GM19035 (cell line): ENCODE data around the gene WDR43.
"Not testable (repeated sequence)": the region's sequence is repeated elsewhere in the genome, so short reads cannot be mapped to it uniquely, and the experiment has no call there.

Experiments used
- ATAC-seq: cut with Tn5 transposase; IDR thresholded peaks from one replicate; pipeline ENCODE4 v1.9.1; 2021; ENCODE audit not compliant: unreplicated experiment

The WDR43 gene

DNA sequence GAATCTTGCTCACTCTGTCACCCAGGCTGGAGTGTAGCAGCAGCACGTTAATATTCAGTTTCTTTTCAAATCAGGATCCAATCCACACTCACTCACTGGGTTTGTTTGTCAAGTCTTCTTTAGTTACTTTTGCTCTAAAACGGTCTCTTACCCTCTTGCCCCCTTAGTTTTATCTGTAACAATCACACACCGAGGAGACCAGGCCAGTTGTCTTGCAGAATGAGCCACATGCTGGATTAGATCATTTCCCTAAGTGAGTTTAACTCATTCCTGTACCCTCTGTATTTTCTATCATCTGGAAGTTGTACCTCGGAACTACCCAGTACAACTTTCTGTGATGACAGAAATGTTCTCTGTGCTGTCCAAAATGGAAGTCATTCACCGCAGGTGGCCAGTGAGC lies 65.9 kb downstream of the WDR43 start:
- ATAC-seq: no peak

DNA sequence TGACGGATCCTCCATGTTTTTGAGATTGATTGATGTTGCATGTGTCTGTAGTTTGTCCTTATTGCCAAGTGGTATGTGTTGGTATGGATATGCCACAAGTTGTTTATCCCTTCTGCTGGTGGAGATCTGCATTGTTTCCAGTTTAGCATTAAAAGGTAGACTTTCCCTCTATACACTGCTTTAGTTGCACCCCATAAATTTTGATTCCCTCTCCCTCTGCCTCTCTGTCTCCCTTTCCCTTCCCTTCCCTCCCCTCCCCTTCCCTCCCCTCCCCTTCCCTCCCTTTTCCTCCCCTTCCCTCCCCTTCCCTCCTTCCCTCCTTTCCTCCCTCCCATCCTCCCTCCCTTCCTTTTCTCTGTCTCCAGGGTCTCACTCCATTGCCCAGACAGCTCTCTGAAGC lies 68.0 kb downstream of the WDR43 start:
- ATAC-seq: no peak

DNA sequence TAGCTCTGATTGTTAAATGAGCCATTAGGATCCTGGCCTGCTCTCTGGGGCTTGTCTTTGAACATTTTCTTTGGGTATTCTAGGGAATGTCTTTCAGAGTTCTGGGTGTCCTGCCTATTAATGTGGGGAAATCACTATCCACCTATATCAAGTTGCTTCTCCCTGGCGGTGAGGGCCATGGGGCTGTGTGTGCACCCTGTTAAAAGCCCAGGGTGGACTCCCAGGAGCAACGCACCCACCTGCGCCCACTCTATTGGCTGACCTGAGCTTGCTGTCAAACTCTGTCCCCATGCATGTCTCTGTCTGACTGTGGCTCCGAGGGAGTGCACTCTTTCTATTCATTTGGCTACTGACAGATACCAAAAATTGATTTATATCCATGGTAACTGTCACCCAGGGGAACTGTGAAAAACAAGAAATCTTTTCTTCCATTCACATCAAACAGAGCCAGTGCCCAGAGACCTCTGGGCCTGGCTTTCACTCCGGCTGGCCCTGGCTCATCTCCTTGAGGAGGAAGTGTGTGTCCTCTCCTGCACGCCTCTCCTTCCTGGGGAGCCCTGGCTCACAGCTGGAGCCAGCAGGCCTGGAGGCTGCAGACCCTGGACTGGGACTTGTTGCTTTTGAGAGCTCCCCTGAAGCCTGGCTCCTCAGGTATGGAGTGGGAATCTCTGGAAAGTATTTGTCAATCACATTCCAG lies 76.1 kb downstream of the WDR43 start:
- no peak for ATAC-seq

DNA sequence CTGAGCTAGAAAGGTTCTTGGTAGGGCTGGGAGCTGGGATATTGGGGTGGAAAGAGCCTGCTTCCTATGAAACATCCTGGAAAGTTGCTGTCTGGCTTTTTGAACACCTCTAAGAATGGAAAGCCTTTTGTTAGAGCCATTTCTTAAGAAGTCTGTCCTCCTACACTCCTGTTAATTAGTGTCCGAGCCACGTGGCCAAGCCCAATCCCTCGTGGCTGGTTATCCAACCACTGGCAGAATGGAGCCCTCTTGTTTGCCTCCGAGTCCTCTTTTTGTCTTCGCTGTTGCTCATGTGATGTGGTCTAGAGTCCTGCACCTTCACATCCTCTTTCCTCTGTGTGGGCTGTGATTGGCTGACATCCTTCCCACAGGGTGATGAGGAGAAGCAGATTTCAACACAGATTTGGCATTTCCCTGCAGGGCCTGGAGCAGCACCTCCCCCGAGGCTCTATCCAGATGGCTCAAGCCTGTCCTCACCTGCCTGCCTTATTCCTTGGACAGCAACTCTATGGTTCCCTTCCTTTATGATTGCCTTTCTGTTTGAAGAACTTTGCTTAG lies 78.4 kb downstream of the WDR43 start:
- no peak for ATAC-seq

DNA sequence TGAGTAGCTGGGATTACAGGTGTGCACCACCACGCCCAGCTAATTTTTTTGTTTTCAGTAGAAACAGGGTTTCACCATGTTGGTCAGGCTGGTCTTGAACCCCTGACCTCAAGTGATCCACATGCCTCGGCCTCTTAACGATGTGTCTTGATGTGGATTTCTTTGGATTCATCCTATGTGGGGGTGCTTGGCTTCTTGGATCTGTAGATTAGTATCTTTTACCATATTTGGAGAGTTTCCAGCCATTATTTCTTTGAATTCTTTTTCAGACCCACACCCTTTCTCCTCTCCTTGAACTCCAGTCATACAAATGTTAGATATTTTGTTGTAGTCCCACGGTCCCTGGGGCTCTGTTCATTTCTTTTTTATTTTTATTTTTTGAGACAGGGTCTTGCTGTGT lies 79.8 kb downstream of the WDR43 start:
- no peak for ATAC-seq

DNA sequence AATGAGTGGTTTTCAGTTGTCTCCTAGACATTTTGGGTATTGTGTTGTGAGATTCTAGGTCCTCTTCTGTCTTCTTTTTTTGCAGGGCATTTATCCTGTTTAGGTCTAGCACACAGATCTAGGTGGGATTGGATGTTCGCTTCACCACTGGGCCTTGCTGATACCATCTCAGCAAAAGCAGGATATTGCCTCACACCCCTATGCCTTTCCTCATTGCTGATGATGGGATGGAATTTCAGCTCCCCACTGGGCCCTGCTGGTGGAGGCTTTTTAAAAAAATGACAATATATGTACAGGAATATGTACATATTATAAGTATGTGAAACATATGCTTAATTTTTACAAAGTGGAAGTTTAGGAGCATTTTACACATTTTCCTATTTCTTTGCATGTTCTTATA lies 81.2 kb downstream of the WDR43 start:
- ATAC-seq: no peak

DNA sequence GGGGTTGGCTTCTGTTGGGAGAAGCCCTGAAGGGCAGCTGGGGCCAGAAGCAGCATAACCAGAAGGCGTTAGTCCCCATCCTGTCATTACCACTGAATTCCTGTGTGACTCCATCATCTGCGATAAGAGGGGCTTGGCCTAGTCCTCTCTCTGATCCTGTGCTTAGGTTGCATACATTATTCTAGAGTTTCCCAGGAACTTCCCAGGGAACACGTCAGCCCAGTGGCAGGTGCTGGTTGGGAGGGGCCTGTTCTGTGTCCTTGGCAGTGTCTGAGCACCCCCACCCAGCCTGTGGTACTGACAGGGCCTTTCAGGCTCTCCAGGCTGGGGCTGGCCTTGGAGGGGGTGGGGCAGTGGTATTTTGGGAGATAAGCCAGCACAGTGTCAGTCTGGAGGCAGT lies 82.1 kb downstream of the WDR43 start:
- ATAC-seq: no peak

DNA sequence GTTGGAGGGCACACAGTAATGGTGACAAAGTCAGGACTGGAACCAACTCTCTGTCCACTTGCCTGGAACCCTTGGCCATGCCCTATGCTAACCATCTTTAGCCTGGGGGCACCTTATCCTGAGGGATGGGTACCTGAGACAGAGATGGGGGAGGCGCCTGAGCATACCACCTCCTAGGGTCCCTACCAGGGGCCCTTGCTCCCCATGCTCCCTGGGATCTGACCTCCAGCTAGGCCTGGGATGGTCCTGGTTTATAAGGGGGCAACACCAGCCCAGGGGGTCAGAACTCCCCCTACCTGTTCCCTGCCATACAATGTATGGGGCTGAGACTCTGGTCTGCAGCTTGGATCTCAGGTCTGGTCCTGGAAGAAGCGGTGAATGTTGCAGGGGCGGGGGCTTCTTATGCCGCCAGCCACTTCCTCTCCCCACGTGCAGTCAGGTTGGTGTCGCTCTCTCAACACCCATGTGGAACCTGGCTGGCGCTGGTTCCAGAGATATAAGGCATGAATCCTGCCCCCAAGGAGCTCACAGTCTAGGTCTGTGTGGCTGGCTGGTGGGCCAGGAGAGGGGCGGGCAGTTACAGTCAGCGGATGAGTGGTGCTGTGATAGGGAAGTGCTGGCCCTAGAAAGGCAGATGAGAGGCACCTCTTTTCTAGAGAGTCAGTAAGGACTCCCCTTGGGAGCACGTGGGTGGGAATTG lies 82.9 kb downstream of the WDR43 start:
- no peak for ATAC-seq

DNA sequence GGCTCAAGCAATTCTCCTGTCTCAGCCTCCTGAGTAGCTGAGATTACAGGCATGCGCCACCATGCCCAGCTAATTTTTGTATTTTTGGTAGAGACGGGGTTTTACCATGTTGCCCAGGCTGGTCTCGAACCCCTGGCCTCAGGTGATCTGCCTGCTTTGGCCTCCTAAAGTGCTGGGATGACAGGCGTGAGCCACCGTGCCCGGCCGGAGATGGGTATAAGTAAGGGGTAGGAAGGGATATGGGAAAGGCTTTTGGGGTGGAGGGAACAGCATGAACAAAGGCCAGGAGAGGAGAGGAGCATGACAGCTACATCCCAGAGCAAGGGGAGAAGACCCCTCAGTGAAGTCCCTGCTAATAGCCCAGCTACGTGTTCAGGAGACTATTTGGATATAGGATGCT lies 83.5 kb downstream of the WDR43 start:
- not testable (repeated sequence) for ATAC-seq

DNA sequence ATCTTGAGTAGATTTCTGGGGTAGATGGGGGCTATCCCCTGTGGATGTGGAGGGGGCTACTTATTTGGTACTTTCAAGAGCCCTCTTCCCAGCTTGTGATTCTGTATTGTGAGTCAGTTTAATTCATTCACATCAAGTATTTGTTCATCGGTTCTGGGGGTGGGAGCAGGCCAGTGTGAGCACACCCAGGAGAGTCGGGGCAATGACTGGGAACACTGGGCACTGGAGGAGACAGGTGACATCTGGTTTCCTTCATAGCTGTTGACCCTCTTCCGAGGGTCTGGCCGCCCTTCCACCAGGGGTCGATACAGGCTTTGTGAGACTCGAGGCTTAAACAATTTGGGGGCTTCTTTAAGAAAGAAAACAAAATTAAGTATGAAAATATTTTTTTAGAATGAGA lies 84.1 kb downstream of the WDR43 start:
- no peak for ATAC-seq

DNA sequence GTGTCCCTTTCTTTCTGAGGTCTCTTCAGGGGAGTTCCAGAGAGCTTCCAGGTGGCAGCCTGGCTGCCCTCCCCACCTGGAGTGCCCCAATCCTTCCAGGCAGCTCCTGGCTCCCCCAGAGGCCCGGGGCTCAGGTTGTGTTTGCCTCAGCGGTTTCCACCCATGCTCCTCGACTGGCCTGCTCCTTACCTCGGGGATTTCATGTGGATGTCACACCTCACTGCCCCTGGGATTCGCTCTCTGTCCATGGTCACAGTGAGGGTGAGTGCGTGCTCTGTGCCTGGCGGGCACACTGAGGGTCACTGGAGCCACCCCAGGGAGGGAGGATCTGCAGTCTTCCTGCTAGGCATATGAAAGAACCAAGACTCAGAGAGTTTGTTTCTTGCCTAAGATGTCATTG lies 84.6 kb downstream of the WDR43 start:
- no peak for ATAC-seq

DNA sequence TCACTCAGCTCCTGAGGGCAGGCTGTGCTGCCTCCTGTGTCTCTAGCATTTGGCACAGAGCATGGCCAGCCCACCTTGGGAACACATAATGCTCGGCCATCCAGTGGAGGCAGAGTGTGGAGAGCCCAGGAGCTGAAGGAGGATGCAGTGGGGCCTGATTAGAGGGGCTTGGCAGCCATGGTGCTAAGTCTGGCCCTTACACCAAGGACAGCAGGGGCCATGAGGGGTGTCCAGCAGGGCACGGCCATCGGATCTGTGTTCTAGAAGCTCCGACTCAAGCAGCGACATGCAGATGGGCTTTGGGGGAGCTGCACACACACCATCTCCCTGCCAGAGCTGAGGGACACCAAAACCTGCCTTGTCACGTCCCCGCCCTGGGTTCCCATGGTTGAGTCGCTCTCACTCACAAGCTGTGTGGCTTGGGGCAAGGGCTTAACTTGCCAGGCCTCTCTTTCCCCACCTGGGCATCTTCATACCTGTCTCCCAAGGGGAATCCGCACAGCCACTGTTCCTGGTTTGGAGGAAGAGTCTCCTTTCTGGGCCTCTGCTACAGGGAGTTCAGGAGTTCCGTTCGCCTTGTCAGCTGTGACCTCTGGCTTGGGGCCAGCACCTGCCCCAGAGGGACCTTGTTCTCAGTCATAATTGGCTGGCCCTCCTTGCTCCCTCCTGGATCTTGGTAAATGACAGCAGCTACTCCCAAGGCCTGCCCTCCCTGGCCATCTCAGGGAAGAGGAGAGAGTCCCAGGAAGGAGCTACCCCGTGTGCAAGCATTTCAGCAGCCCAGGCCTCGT lies 85.3 kb downstream of the WDR43 start:
- no peak for ATAC-seq

DNA sequence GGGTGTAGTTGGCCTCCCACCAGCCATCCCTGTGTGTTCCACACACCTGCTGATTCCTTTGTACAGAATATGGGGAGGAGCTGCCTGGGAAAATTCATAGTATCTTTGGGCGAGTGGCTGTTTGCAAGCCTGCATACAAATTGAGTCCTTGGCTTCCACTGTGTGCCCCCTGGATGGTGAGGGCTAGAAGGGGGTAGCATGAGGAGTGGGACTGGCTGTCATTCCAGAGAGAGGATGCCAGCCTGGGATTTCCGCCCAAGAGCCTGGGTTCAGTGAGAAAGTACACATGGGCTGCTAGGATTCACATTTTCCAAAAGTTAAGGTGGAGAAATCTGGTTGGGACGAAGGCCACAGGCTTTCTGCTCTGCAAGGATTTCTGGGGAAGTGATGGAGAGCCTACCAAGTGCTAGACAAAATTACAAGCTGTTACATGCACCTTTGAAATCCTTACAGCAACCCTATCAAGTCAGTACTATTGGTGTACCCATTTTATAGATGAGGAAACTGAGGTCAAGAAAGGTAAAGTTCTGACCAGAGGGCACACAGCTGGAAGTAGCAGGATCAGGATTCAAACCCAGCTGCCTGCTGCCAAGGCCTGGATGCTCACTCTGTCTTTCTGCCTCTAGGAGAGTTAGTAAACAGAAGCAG lies 86.0 kb downstream of the WDR43 start:
- no peak for ATAC-seq

DNA sequence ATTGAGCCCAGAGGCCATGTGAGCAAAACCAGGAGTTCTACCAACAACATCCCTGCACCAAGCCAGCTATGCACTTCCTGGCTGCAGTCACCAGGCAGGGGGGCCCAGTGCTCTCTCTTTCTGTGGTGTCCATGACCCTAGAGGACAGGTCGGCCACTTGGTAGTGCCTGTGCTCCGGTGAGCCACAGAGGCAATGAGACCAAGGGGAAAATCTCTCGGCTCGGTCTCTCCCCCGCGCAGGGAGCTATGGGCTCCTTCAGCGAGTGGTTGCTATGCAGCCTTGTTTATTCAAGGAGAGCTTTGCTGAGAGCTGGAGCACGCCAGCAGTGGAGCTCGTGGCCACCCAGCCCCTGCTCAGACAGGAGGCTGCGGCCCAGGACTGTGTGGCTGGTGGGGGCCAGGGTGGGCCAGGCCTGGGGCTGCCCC lies 86.6 kb downstream of the WDR43 start, which contains the start of gene TOGARAM2:
TOGARAM2 (plus strand) TSS at position 283 of the 426 bp plus-strand sequence. CDS start 13,537 bp downstream, outside the sequence.
- no peak for ATAC-seq

DNA sequence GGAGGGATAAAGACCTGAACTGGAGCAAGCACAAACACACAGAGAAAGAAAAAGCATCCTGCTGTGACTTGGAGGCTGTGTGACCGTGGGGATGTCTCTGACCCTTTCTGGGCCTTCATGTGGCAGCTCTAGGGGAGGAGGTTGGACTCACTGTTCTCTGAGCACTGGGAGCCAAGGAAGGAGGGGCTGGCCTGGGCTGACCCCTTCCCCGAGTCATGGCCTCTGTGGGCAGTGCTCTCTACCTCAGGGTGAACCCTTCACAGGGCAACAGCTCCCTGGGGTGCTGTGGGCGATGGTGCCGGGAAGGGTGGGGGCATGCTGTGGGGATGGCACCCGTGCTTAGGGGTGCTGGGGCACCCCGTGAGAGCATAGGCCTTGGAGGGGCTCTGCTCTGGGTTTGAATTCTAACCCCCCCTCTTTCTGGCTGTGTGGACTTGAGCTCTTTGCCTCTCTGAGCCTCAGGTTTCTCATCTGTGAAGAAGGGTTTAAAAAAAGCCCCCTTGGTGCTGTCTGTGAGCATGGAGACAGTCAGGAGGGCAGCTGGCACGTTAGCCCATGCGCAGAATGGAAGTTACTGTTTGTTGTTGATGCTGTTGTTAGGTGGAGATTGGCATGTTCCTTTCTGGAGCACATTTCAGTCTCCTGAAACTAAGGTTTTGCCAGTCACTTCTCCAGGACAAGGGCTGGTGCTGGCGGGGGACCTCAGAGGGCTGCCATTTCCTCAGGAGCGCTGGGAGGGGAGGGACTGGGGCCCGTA lies 87.3 kb downstream of the WDR43 start:
- no peak for ATAC-seq

DNA sequence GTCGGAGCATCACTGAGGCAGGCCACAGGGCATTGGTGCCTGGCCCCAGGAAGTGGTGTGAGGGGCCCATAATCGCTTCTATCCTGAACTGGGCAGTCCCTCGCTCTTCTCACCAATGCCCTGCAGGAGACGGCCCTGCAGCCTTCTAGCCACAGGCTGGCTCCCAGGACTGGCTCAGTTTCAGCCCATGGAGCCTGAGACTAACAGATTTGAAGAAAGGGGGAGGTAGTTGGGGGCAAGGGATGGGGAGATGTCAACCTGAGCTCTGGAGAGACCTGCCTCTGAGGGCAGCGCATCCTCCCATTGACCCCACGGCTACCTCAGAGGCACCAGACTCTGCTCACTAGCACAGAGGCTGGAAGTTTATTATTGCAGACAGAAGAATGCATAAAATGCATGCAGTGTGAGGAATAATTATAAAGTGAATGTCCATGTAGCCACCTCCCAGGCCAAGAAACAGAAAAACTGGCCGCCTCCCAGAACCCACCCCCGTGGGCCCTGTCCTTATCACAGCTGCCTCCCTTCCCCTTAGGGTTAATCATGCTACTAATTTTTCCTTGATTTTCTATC lies 88.0 kb downstream of the WDR43 start:
- ATAC-seq: no peak

DNA sequence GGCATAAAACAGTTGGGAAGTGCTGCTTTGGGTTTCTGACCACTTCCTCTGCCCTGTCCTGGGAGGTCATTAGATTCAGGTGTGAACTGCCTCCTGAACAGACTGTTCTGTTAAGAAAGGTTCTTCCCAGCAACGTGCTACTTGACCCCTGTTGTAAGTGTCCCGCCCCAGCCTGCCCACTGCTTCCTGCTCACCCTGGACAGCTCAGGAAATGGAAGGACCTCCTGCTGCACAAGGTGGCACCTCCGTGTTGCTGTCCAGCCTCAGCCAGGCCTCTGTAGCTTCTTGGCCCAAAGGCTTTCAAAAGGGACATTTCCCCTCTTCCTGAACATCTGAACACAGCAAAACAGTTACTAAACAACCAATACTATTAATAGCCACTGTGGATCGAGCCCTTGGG lies 92.0 kb downstream of the WDR43 start:
- ATAC-seq: no peak

DNA sequence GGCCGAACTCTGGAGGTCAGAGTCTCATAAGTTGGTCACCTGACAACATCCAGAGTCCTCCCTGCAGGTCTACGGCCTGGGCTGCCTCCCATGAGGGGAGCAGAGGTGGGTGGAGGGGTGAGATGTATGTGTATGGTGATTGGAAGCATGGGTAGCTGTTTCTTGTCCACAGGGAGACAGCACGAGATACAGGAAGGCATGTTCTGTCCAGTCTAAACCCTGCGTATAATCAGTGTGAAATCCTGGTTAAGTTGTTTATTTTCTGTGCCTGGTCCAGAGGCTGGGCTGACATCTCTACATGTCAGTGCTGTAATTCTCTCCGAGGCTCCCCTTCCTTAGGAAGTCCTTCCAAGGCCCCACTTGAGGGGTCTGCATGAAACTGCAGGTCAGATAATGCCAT lies 95.5 kb downstream of the WDR43 start:
- no peak for ATAC-seq

DNA sequence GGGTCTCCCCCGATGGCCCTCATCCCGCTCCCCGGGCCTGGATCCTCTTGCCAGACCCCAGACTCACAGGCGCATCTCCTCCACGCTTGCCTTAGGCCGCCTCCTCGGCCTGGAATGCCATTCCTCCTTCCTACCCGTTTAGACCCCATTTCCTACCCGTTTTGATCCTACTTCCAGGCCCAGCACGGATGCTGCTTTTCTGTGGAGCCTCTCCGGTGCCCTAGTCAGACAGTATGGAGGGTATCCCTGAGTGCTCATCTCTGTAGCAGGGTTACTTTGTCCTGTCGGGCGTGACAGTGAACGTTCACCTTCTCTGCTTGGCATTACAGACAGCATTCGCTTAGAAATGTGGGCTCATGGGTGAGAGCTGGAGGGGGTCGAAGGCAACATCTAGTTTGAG lies 96.0 kb downstream of the WDR43 start:
- no peak for ATAC-seq

DNA sequence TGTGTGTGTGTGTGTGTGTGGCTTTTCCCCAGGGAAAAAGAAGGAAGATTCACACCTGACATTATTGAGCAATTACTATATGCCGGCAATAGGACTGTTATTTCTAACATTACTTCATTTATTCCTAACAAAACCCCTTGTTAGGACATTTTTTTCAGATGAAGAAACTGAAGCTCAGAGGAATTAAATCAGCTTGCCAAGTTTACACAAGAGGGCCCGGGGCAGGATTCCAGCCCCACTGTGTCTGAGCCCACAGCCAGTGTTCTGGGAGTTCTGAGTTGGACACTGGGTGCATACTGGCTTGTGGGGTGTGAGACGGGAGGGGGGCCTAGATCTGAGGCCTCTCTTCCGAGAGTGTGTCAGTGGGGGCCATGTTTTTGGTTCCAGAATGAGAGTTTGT lies 96.6 kb downstream of the WDR43 start:
- ATAC-seq: no peak
